Measurements from ENCODE around the gene ARHGEF7.

ARHGEF7 gene

DNA sequence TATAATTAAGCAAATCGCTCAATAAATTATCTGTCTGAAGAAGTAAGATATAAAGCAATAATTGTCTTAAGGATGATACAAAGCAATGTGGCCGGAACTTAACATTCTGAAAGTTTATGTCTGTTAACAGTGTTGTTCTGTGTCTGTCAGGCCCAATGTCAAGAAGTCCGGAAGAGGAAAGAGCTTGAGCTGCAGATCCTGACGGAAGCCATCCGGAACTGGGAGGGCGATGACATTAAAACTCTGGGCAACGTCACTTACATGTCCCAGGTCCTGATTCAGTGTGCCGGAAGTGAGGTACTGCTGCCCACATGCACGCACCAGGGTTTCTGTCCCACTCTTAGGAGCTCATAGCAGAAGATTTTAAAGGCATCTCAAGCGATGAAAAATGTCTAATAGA is 160.3 kb downstream of the ARHGEF7 start:
- no peaks in the 10 kb centered on the region for H3K9me3 ChIP-seq (ENCODE audit: control insufficient read depth, low read length)
- no peaks in the 10 kb centered on the region for H3K4me1 ChIP-seq (ENCODE audit: control insufficient read depth, insufficient read depth, low read length)
- H3K36me3 ChIP-seq (ENCODE audit: control insufficient read depth, insufficient read depth, low read length) = peaks cover 9% of the 10 kb centered on the region
- no peak overlapping the region for H3K4me3 ChIP-seq (ENCODE audit: low read length)
- no peaks in the 10 kb centered on the region for H3K27me3 ChIP-seq (ENCODE audit: control insufficient read depth, insufficient read depth, low read length)
- H3K9ac ChIP-seq (ENCODE audit: low read length) = no peak overlapping the region

DNA sequence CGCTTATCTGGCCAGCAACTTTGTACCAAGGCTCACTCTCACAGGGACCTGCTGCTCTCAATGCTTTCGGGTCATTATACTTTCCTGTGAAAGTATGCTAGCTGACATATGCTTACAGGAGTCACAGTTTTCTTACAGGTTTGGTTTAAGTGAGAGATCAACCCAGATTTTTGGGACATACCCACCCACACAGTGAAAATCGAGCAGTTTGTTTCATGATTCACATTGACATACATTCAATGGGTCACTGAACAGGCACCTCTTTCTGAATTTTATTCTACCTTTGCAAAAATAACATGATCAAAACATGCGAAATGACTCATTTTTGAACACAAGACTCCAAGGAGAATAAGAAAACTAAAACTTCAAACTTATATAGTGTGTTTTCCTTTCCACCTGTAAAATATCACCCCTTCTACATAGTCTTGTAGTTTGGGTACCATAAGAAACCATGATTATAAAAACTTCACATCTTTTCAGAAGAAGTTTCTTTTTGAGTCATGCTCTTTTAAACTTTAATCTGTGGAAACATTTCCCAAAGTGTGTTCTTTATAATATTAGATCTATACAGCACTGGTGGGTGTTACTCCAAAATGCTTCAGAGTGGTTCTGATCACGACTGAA is 161.0 kb downstream of the ARHGEF7 start:
- H3K9me3 ChIP-seq (ENCODE audit: control insufficient read depth, low read length) = no peaks in the 10 kb centered on the region
- no peaks in the 10 kb centered on the region for H3K4me1 ChIP-seq (ENCODE audit: control insufficient read depth, insufficient read depth, low read length)
- H3K9ac ChIP-seq (ENCODE audit: low read length) = no peak overlapping the region
- peaks cover 9% of the 10 kb centered on the region for H3K36me3 ChIP-seq (ENCODE audit: control insufficient read depth, insufficient read depth, low read length)
- no peak overlapping the region for H3K4me3 ChIP-seq (ENCODE audit: low read length)
- no peaks in the 10 kb centered on the region for H3K27me3 ChIP-seq (ENCODE audit: control insufficient read depth, insufficient read depth, low read length)

DNA sequence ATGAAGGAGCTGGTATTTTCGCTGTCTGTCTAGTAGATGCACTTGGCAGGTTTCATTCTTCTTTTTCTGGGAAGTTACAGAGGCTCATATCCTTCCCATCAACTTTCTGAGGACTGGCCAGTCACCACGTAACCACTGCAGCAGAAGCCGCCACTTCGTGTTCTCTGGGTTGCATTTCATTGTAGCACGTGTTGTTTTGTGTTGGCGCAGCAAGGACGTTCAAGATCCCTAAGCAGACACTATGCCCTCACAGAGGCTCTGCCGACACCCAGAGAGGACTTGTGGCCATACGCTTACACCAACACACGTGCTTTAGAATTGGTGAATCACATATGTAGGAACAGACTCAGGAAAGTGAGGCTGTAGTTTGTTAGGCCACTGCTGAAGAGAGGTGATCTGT is 163.1 kb downstream of the ARHGEF7 start:
- Histone ChIP-seq H3K9ac (ENCODE audit: low read length) (no peak overlapping the region), H3K36me3 (ENCODE audit: control insufficient read depth, insufficient read depth, low read length) (peaks cover 10% of the 10 kb centered on the region)

DNA sequence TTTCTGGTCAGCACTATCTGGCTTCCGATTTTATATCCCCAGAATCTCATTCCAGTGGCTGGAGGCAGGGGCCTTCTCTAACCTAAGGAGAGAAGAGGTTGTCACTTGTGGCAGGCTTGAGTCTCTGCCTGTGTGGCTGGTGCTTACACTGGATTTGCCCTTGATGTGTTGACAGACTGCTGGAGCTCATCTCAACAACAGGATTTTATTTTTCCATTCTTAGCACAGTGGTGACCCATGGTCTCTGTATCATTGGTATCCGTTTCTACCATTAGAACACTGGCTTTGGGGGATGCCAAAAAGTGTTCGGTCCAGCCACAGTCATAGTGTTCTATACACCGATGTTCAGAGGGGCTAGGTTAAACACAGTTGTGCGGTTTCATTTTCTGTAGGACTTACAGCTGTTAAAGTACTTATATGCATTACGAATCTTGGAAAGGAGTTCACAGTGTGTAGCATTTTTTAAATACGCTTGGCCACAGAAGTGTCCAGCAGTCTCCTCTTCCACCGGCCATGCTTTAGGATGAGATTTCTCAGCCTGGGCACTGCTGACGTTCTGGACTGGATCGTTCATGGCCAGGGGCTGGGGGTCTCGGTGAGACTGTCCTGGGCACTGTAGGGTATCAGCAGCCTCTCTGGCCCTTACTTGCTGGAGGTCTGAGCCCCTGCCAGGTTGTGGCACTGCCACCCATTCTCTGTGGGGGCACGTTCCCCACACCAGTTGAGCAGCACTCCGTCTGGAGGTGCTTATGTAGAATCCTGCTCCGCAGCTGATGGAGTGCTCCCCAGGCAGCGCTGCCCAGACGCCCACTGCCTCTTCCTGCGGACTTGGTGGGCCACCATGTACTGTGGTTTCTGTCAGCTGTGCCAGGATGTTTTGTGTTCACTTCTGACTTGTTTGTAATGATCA is 163.9 kb downstream of the ARHGEF7 start:
- no peaks in the 10 kb centered on the region for H3K27me3 ChIP-seq (ENCODE audit: control insufficient read depth, insufficient read depth, low read length)
- H3K4me3 ChIP-seq (ENCODE audit: low read length) = no peak overlapping the region
- H3K36me3 ChIP-seq (ENCODE audit: control insufficient read depth, insufficient read depth, low read length) = peaks cover 11% of the 10 kb centered on the region
- no peaks in the 10 kb centered on the region for H3K9me3 ChIP-seq (ENCODE audit: control insufficient read depth, low read length)
- H3K9ac ChIP-seq (ENCODE audit: low read length) = no peak overlapping the region
- no peaks in the 10 kb centered on the region for H3K4me1 ChIP-seq (ENCODE audit: control insufficient read depth, insufficient read depth, low read length)

More for the DNA sequence above, 163.1 kb downstream of the ARHGEF7 start:
- Histone ChIP-seq H3K27me3 (ENCODE audit: control insufficient read depth, insufficient read depth, low read length) (no peaks in the 10 kb centered on the region), H3K4me3 (ENCODE audit: low read length) (no peak overlapping the region), H3K9me3 (ENCODE audit: control insufficient read depth, low read length) (no peaks in the 10 kb centered on the region), H3K4me1 (ENCODE audit: control insufficient read depth, insufficient read depth, low read length) (no peaks in the 10 kb centered on the region)

DNA sequence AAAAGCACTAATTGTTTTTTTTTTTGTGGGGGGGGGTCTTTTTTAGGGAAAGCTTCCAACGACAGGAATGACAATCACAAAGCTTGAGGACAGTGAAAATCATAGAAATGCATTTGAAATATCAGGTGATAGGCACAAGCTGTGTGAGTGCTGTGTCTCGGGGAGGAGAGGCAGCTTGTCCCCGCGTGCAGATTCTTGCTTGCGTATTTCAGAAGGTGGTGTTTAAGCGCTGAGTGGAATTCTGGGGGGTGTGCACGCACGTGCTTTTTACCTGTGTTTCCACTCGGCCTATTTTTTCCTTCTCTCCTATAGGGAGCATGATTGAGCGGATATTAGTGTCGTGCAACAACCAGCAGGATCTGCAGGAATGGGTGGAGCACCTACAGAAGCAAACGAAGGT is 165.1 kb downstream of the ARHGEF7 start:
- Histone ChIP-seq H3K27me3 (ENCODE audit: control insufficient read depth, insufficient read depth, low read length) (no peaks in the 10 kb centered on the region), H3K36me3 (ENCODE audit: control insufficient read depth, insufficient read depth, low read length) (peaks cover 11% of the 10 kb centered on the region), H3K4me3 (ENCODE audit: low read length) (no peak overlapping the region), H3K9me3 (ENCODE audit: control insufficient read depth, low read length) (no peaks in the 10 kb centered on the region), H3K9ac (ENCODE audit: low read length) (no peak overlapping the region), H3K4me1 (ENCODE audit: control insufficient read depth, insufficient read depth, low read length) (no peaks in the 10 kb centered on the region)

DNA sequence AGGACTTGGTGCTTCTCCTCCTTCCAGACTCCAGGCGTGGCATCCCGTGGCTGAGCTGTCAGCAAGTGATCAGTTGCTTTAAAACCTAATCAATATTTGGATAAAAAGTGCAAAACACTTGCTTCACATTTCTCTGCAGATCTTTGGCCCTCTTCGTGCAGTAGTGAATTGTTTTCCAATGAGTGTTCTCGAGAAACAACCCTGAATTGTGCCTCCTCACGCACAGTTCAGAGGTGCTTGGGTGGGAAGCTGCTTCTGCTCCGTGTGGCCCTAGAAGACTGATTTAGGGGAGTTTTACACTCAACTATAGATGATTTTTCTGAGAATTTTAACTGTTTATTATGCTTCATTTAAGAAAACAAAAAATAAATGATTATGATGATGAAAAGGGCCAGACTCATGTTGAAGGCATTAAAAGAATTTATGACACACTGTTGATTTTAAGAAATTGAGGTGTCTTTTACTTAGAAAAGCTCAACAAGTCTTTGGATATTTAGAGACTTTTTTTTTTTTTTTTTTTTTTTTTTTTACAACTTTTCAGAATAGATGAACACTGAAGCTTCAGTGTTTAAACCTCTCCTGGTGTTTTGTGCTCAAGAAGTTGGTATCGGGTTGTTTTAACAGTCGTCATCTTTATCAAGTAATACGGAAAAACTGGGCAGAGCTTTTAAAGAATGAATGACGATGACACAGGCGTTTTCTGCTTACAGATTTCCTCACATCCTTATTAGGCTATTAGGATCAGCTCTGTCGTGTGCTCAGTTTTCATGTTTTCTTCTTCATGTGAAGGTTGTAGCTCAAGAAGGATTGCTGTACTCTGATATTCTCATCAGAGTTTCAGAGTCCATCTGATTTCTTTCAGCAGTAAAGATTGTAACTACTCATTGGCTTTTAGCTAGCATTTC is 165.8 kb downstream of the ARHGEF7 start:
- Histone ChIP-seq H3K36me3 (ENCODE audit: control insufficient read depth, insufficient read depth, low read length) (peaks cover 11% of the 10 kb centered on the region), H3K4me3 (ENCODE audit: low read length) (no peak overlapping the region), H3K9me3 (ENCODE audit: control insufficient read depth, low read length) (no peaks in the 10 kb centered on the region), H3K9ac (ENCODE audit: low read length) (no peak overlapping the region), H3K4me1 (ENCODE audit: control insufficient read depth, insufficient read depth, low read length) (no peaks in the 10 kb centered on the region), H3K27me3 (ENCODE audit: control insufficient read depth, insufficient read depth, low read length) (no peaks in the 10 kb centered on the region)

DNA sequence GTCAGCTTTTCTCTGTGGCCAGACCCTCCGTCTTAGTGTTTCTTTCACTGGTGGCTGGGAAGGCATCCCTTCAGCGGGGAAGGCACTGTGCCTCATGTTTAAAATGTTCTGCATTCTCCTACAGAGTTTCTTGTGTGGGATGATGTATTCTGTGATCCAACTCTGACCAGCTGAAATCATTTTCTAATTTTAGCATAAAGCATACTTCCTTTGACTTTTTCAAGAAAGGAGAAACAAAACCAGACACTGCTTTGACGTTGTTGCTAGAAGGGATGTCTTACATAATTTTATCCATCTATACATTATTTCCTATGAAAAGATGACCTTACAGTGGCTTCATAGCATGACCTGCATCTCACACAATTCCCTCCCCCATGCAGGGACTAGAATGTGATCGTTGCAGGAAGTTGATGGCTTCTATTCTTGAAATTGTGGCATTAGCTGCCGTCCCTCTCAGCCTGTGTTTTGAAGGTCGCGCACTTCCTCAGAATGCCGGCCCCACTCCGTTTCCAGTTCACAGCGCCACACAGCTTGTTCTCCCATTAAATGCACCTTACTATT is 166.7 kb downstream of the ARHGEF7 start:
- Histone ChIP-seq H3K36me3 (ENCODE audit: control insufficient read depth, insufficient read depth, low read length) (peaks cover 17% of the 10 kb centered on the region), H3K9ac (ENCODE audit: low read length) (no peak overlapping the region), H3K4me3 (ENCODE audit: low read length) (no peak overlapping the region), H3K27me3 (ENCODE audit: control insufficient read depth, insufficient read depth, low read length) (no peaks in the 10 kb centered on the region), H3K4me1 (ENCODE audit: control insufficient read depth, insufficient read depth, low read length) (no peaks in the 10 kb centered on the region), H3K9me3 (ENCODE audit: control insufficient read depth, low read length) (no peaks in the 10 kb centered on the region)

DNA sequence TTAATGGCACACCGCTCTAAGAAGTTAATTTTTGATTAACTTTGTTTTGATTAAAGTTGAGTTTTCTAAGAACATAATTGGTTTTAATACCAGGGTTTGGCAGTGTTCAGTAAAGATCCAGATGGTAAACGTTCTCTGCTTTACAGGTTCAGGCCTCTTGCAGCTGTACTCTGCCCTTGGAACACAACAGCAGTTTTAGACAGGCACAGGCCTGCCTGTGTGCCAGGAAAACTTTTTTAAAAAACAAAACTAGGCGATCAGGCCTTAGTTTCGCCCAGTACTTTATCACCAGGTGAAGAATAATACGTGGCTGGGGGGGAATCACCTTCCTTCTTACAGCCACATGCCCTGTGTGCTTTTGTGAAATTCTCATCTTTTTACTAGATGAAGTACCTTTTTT is 167.3 kb downstream of the ARHGEF7 start:
- Histone ChIP-seq H3K9me3 (ENCODE audit: control insufficient read depth, low read length) (no peaks in the 10 kb centered on the region), H3K9ac (ENCODE audit: low read length) (no peak overlapping the region), H3K36me3 (ENCODE audit: control insufficient read depth, insufficient read depth, low read length) (peaks cover 20% of the 10 kb centered on the region), H3K4me3 (ENCODE audit: low read length) (no peak overlapping the region), H3K4me1 (ENCODE audit: control insufficient read depth, insufficient read depth, low read length) (no peaks in the 10 kb centered on the region), H3K27me3 (ENCODE audit: control insufficient read depth, insufficient read depth, low read length) (no peaks in the 10 kb centered on the region)

DNA sequence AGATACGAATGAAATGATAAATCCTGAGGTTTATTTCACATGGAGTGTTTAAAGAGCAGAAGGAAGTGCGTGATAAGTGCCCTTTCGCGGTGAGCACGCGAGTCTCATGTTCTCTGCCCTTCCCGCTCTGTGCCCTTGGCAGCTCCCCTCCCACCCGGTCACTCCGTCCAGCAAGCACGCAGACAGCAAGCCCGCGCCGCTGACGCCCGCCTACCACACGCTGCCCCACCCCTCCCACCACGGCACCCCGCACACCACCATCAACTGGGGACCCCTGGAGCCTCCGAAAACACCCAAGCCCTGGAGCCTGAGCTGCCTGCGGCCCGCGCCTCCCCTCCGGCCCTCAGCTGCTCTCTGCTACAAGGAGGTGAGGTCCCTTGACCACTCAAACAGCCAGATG is 167.9 kb downstream of the ARHGEF7 start:
- Histone ChIP-seq H3K4me1 (ENCODE audit: control insufficient read depth, insufficient read depth, low read length) (no peaks in the 10 kb centered on the region), H3K27me3 (ENCODE audit: control insufficient read depth, insufficient read depth, low read length) (no peaks in the 10 kb centered on the region), H3K4me3 (ENCODE audit: low read length) (no peak overlapping the region), H3K36me3 (ENCODE audit: control insufficient read depth, insufficient read depth, low read length) (peaks cover 20% of the 10 kb centered on the region), H3K9me3 (ENCODE audit: control insufficient read depth, low read length) (no peaks in the 10 kb centered on the region), H3K9ac (ENCODE audit: low read length) (no peak overlapping the region)

DNA sequence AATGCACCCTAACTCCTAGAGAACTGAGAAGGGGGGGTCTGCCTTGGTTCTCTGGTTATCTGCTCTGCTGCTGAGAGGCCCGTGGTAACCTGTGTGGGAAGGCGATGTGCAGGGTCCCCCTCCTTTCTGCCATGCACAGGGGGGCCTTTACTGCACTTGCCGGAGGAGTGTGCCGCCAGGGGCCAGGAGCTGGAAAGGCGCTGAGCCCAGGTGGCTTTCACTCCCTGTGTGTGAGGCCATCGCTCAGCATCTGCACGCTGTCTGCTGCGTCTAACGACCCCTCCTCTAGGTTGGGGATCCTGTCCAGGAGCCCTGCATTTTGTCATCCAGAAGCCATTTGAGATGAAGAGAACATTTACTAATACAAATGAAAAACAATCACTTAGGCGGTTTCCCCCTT is 168.3 kb downstream of the ARHGEF7 start:
- no peaks in the 10 kb centered on the region for H3K9me3 ChIP-seq (ENCODE audit: control insufficient read depth, low read length)
- peaks cover 19% of the 10 kb centered on the region for H3K36me3 ChIP-seq (ENCODE audit: control insufficient read depth, insufficient read depth, low read length)
- H3K27me3 ChIP-seq (ENCODE audit: control insufficient read depth, insufficient read depth, low read length) = no peaks in the 10 kb centered on the region
- no peak overlapping the region for H3K4me3 ChIP-seq (ENCODE audit: low read length)
- no peaks in the 10 kb centered on the region for H3K4me1 ChIP-seq (ENCODE audit: control insufficient read depth, insufficient read depth, low read length)
- H3K9ac ChIP-seq (ENCODE audit: low read length) = no peak overlapping the region

DNA sequence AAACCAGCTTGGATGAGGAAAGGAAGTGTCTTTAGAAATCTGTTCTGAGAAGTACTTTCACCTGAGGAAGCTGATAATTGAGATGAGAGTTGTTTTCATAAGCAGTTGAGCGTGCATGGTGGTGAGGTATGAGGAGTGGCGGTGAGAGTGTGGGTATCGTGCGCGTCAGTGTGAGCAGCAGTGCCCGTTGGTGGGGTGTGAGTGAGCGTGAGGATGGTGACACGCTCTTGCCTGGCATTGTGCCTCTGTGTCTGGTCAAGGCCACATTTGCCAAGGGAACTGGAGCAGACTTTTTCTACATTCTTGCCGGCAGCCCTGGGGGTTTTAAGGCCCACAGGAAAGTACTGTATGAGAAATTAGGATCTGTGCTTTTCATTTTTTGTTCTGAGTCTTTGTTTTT is 168.9 kb downstream of the ARHGEF7 start:
- peaks cover 16% of the 10 kb centered on the region for H3K36me3 ChIP-seq (ENCODE audit: control insufficient read depth, insufficient read depth, low read length)

More for the DNA sequence above, 168.9 kb downstream of the ARHGEF7 start:
- Histone ChIP-seq H3K9me3 (ENCODE audit: control insufficient read depth, low read length) (no peaks in the 10 kb centered on the region), H3K27me3 (ENCODE audit: control insufficient read depth, insufficient read depth, low read length) (no peaks in the 10 kb centered on the region), H3K9ac (ENCODE audit: low read length) (no peak overlapping the region), H3K4me3 (ENCODE audit: low read length) (no peak overlapping the region), H3K4me1 (ENCODE audit: control insufficient read depth, insufficient read depth, low read length) (no peaks in the 10 kb centered on the region)

Measured in mucosa of stomach (tissue), 1 donor.